Esophagus squamous epithelium (tissue), 5 donors: ENCODE measurements around the gene PSMD4. TPM values are rescaled to one million over a fixed set of nuclear protein-coding genes. Genes with fewer than 3 reads are reported as not detected.

ENCODE experiments used
- DNase-seq: peaks from one replicate; lab custom pipeline; 2025; lab: John Stamatoyannopoulos, UW
- H3K27ac ChIP-seq, 4 donors: fragments of 200-600 bp; sonication (generic); one replicate each; pipeline ENCODE4 v1.5.1; 2016 to 2019; ENCODE audit warnings: mild to moderate bottlenecking in 1 of 4
- H3K27me3 ChIP-seq, 4 donors: fragments of 200-600 bp; sonication (generic); 1 replicate in 3 of 4; 2 replicates in 1 of 4; pipeline versions ENCODE4 v1.5.1 to v1.6.0; 2017 to 2021; ENCODE audit warnings: antibody characterized with exemption in 1 of 4
- H3K36me3 ChIP-seq, 3 donors: fragments of 200-600 bp; sonication (generic); one replicate each; pipeline ENCODE4 v1.5.1; 2016 to 2019
- H3K4me1 ChIP-seq, 3 donors: fragments of 200-600 bp; sonication (generic); one replicate each; pipeline ENCODE4 v1.5.1; 2017 to 2019
- H3K4me3 ChIP-seq, 4 donors: fragments of 200-600 bp; sonication (generic); 1 replicate in 3 of 4; 2 replicates in 1 of 4; pipeline ENCODE4 v1.5.1; 2016 to 2019; ENCODE audit warnings: mild to moderate bottlenecking in 2 of 4, moderate library complexity in 1 of 4
- H3K9me3 ChIP-seq, 3 donors: fragments of 200-600 bp; sonication (generic); one replicate each; pipeline ENCODE4 v1.5.1; 2016 to 2019
- CTCF ChIP-seq, 6 experiments: fragments of 450-650 bp in 4 of 6; fragments of 200-600 bp in 2 of 6; sonication (generic) in 2 of 6; IDR thresholded peaks; one replicate each; pipeline ENCODE4 v1.5.1; 2016 to 2019; ENCODE audit warnings: antibody characterized with exemption in 6 of 6, mild to moderate bottlenecking in 4 of 6, moderate library complexity in 4 of 6
- POLR2A ChIP-seq, 4 donors: fragments of 450-650 bp; IDR thresholded peaks; one replicate each; pipeline ENCODE4 v1.6.1; 2017; ENCODE audit warnings: antibody characterized with exemption in 4 of 4, mild to moderate bottlenecking in 4 of 4, moderate library complexity in 3 of 4
- WGBS, 2 donors: methylation state at CpG; one replicate each; pipeline ENCODE4 v1.1.5; 2018; 5-methylcytosine and 5-hydroxymethylcytosine counted together
- intact Hi-C: fragments of 100-400 bp; cut with DNase I; formaldehyde crosslinking; loops from one replicate; pipeline ENCODE4 v1.15.0; 2022
- total RNA-seq, 4 donors: library from RNA; depleted of rRNA; stranded (reverse); fragments of >200 nt; gene quantifications; one replicate each; pipeline ENCODE4 v1.1.0, GENCODE V29; 2016
- donor health status: DM: yes; HTN: yes; CAD: no.

PSMD4 gene
- total RNA-seq, 4 donors from 2014 or later = 78.2 to 117 (median 109) TPM

- 72 to 78% methylated on average over 1 to 6 of the region's 19 CpGs for WGBS, 2 donors
Observed at GRCh38 chr1:151290709-151291303, 36.3 kb downstream of the PSMD4 start.

GRCh38 chr1:151292207-151293030, 37.9 kb downstream of the PSMD4 start:
- H3K9me3 ChIP-seq = no peaks in the 10 kb centered on the region
- TF ChIP-seq CTCF (IDR thresholded peaks at IDR 0.05) (no peak), POLR2A (IDR thresholded peaks at IDR 0.05) (no peak)
- H3K27ac ChIP-seq = no peak overlapping the region
- H3K36me3 ChIP-seq = peaks cover 33 to 100% (median 90%) of the 10 kb centered on the region in 3 donors
- intact Hi-C loops = no loop called here
- H3K4me3 ChIP-seq = no peak overlapping the region
- no peaks in the 10 kb centered on the region for H3K27me3 ChIP-seq
- no peak for DNase-seq
- H3K4me1 ChIP-seq = peaks cover 0 to 13% (median 0%) of the 10 kb centered on the region in 3 donors
- 75 to 84% methylated on average over 9 to 12 of the region's 13 CpGs for WGBS, 2 donors

More at GRCh38 chr1:151290709-151291303, 36.3 kb downstream of the PSMD4 start:
- DNase-seq = no peak
- Histone ChIP-seq H3K9me3 (no peaks in the 10 kb centered on the region), H3K4me3 (no peak overlapping the region), H3K27ac (no peak overlapping the region), H3K4me1 (peaks cover 0 to 13% (median 0%) of the 10 kb centered on the region in 3 donors), H3K27me3 (no peaks in the 10 kb centered on the region), H3K36me3 (peaks cover 42 to 100% (median 83%) of the 10 kb centered on the region in 3 donors)
- intact Hi-C loops = no loop called here
- no peak for TF ChIP-seq CTCF (IDR thresholded peaks at IDR 0.05)
- no peak for TF ChIP-seq POLR2A (IDR thresholded peaks at IDR 0.05)

GRCh38 chr1:151293093-151293492, 38.6 kb downstream of the PSMD4 start:
- Histone ChIP-seq H3K27ac (no peak overlapping the region), H3K27me3 (no peaks in the 10 kb centered on the region), H3K9me3 (no peaks in the 10 kb centered on the region), H3K4me1 (peaks cover 0 to 13% (median 0%) of the 10 kb centered on the region in 3 donors), H3K36me3 (peaks cover 34 to 100% (median 89%) of the 10 kb centered on the region in 3 donors), H3K4me3 (no peak overlapping the region)
- no peak for DNase-seq
- intact Hi-C loops = no loop called here
- TF ChIP-seq POLR2A (IDR thresholded peaks at IDR 0.05) (no peak), CTCF (IDR thresholded peaks at IDR 0.05) (no peak)
- WGBS, 2 donors = 71 to 72% methylated on average over 2 to 4 of the region's 6 CpGs

- no peak overlapping the region for H3K27ac ChIP-seq
- H3K9me3 ChIP-seq = no peaks in the 10 kb centered on the region
- WGBS, 2 donors = 93 to 94% methylated on average over 2 of the region's 2 CpGs
- TF ChIP-seq POLR2A (IDR thresholded peaks at IDR 0.05) = no peak
- TF ChIP-seq CTCF (IDR thresholded peaks at IDR 0.05) = no peak
- H3K4me3 ChIP-seq = no peak overlapping the region
- H3K4me1 ChIP-seq = peaks cover 0 to under 1% (median 0%) of the 10 kb centered on the region in 3 donors
- H3K36me3 ChIP-seq = peaks cover 32 to 100% (median 93%) of the 10 kb centered on the region in 3 donors
- DNase-seq = no peak
- no peaks in the 10 kb centered on the region for H3K27me3 ChIP-seq
- intact Hi-C loops = no loop called here
Observed at GRCh38 chr1:151294742-151295462, 40.4 kb downstream of the PSMD4 start.
